NT2/D1 (cell line): ENCODE data around the gene INTS7.

ENCODE experiments used
- DNase-seq: peaks from one replicate; pipeline ENCODE4 v3.0.0-alpha.2; 2011; ENCODE audit warnings: low read depth, low spot score
- H3K27me3 ChIP-seq: 2 replicates; pipeline ENCODE4 v1.6.0; 2011; ENCODE audit warnings: mild to moderate bottlenecking; ENCODE audit not compliant: insufficient read length, insufficient read depth
- H3K36me3 ChIP-seq: 2 replicates; pipeline ENCODE4 v1.6.1; 2011; ENCODE audit warnings: mild to moderate bottlenecking, low read length, mixed read lengths; ENCODE audit not compliant: insufficient read depth, insufficient read length
- H3K4me1 ChIP-seq: 2 replicates; pipeline ENCODE4 v1.5.1; 2011; ENCODE audit not compliant: insufficient read depth, insufficient read length
- H3K4me3 ChIP-seq: 2 replicates; pipeline ENCODE4 v1.5.1; 2011; ENCODE audit warnings: low read depth; ENCODE audit not compliant: insufficient read length
- H3K9ac ChIP-seq: 2 replicates; pipeline ENCODE4 v1.6.0; 2011; ENCODE audit warnings: low read depth; ENCODE audit not compliant: insufficient read length
- H3K9me3 ChIP-seq: 2 replicates; pipeline ENCODE4 v1.5.1; 2011; ENCODE audit warnings: mild to moderate bottlenecking, low read length; ENCODE audit not compliant: insufficient read depth
- SUZ12 ChIP-seq: IDR thresholded peaks from 2 replicates; pipeline ENCODE4 v1.6.1; 2011; ENCODE audit not compliant: insufficient read length, insufficient read depth; ENCODE audit errors: extremely low read depth
- YY1 ChIP-seq: IDR thresholded peaks from 2 replicates; pipeline ENCODE4 v1.6.1; 2011; ENCODE audit not compliant: insufficient read length, insufficient read depth
- ZNF274 ChIP-seq: IDR thresholded peaks from 2 replicates; pipeline ENCODE4 v1.6.1; 2011; ENCODE audit warnings: mild to moderate bottlenecking, low read depth, low read length

Gene INTS7

GRCh38 chr1:212020975-212021374, 14.4 kb downstream of the INTS7 start:
- H3K36me3 ChIP-seq = peaks cover 40% of the 10 kb centered on the region
- peaks cover 29% of the 10 kb centered on the region for H3K9me3 ChIP-seq
- no peak for DNase-seq
- no peak for TF ChIP-seq ZNF274
- no peak for TF ChIP-seq YY1
- no peak for TF ChIP-seq SUZ12
- H3K9ac ChIP-seq = no peak overlapping the region
- no peak overlapping the region for H3K4me3 ChIP-seq
- no peaks in the 10 kb centered on the region for H3K4me1 ChIP-seq
- H3K27me3 ChIP-seq = no peaks in the 10 kb centered on the region

DNA sequence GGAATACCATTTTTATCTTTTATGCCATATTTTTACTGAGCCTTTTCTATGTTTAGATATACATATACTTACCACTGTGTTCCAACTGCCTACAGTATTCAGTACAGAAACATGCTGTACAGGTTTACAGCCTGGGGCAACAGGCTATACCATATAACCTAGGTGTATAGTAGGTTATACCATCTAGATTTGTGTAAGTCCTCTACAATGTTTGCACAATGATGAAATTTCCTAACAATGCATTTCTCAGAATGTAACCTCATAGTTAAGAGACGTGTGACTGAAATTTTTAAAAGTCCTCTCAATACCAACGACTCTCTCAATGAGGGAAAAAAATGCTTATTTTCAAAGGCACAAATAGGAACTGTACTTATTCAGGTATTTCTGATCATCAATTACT, 21.7 kb downstream of the INTS7 start:
- H3K4me3 ChIP-seq = no peak overlapping the region
- no peak for TF ChIP-seq SUZ12
- no peak for TF ChIP-seq YY1
- no peak for TF ChIP-seq ZNF274
- no peaks in the 10 kb centered on the region for H3K4me1 ChIP-seq
- H3K9me3 ChIP-seq = peaks cover 20% of the 10 kb centered on the region
- H3K9ac ChIP-seq = no peak overlapping the region
- peaks cover 59% of the 10 kb centered on the region for H3K36me3 ChIP-seq
- DNase-seq = no peak
- H3K27me3 ChIP-seq = no peaks in the 10 kb centered on the region

DNA sequence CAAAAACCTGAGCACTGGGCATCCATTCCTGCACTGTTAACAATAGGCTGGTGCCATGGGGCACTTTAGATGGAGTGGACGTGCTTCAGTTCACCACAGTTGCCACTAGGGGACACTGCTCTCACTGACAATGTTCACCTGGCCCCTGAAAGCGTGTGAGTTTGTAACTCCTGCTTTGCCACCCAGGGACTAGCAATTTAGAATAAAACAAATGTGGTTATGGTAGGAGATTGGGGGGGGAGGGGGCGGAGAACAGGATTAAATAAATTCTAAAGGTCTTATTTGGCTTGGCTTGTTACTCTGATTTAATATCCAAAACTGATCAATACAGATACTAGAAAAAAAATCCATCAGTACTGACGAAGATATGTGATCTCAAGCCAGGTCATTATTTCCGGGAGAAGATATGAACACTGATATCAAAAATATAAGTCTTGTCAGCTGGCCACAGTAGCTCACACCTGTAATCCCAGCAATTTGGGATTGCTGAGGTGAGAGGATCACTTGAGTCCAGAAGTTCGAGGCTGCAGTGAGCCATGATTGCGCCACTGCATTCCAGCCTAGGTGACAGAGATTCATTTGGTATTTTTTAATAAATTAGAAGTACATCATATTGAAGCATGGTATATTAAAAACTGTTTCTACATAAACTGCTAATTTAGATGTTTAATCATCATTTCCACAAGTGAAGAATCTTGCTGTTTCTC, 23.2 kb downstream of the INTS7 start:
- Histone ChIP-seq H3K4me1 (no peaks in the 10 kb centered on the region), H3K4me3 (no peak overlapping the region), H3K9ac (no peak overlapping the region), H3K27me3 (no peaks in the 10 kb centered on the region), H3K36me3 (peaks cover 70% of the 10 kb centered on the region), H3K9me3 (peaks cover 17% of the 10 kb centered on the region)
- peak; percentile 76 for DNase-seq
- no peak for TF ChIP-seq SUZ12
- TF ChIP-seq ZNF274 = no peak
- no peak for TF ChIP-seq YY1

DNA sequence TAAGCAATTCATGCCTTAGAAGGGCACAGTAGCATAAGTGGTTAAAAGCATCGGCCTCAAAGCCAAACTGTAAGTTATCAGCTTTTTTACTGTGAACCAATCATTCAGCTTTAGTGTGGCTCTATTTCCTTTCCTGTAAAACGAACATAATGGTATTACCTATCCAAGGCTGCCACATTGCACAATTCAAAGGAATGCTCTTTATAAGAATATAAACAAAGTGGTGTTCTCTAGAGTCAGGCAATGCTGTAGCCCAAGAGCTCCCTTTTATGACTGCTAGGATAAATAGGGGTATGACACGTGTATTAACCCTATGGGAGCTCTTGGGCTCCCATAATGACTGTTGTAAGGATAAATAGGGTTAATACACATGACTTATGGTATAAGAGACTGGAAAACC, 25.4 kb downstream of the INTS7 start:
- DNase-seq = no peak
- Histone ChIP-seq H3K36me3 (peaks cover 75% of the 10 kb centered on the region), H3K9ac (no peak overlapping the region), H3K4me3 (no peak overlapping the region), H3K9me3 (peaks cover 5% of the 10 kb centered on the region; the same call in 1 of the 2 replicates), H3K4me1 (no peaks in the 10 kb centered on the region), H3K27me3 (no peaks in the 10 kb centered on the region)
- TF ChIP-seq SUZ12 (no peak), YY1 (no peak), ZNF274 (no peak)

GRCh38 chr1:212009561-212009960, 25.8 kb downstream of the INTS7 start:
- TF ChIP-seq ZNF274 (no peak), SUZ12 (no peak), YY1 (no peak)

GRCh38 chr1:212007886-212008285, 27.5 kb downstream of the INTS7 start:
- Histone ChIP-seq H3K9me3 (no peaks in the 10 kb centered on the region), H3K4me1 (no peaks in the 10 kb centered on the region), H3K4me3 (no peak overlapping the region), H3K36me3 (peaks cover 77% of the 10 kb centered on the region), H3K9ac (no peak overlapping the region), H3K27me3 (no peaks in the 10 kb centered on the region)
- no peak for DNase-seq
- no peak for TF ChIP-seq ZNF274
- TF ChIP-seq YY1 = no peak
- no peak for TF ChIP-seq SUZ12

More at GRCh38 chr1:212009561-212009960, 25.8 kb downstream of the INTS7 start:
- Histone ChIP-seq H3K27me3 (no peaks in the 10 kb centered on the region), H3K9ac (no peak overlapping the region), H3K9me3 (0 out of 2 replicates have a peak, but pooled peaks cover under 1% of the 10 kb centered on the region), H3K4me1 (no peaks in the 10 kb centered on the region), H3K4me3 (no peak overlapping the region), H3K36me3 (peaks cover 79% of the 10 kb centered on the region)
- no peak for DNase-seq

- H3K4me3 ChIP-seq = no peak overlapping the region
- DNase-seq = no peak
- no peak for TF ChIP-seq YY1
- TF ChIP-seq ZNF274 = no peak
- TF ChIP-seq SUZ12 = no peak
- no peaks in the 10 kb centered on the region for H3K9me3 ChIP-seq
- no peak overlapping the region for H3K9ac ChIP-seq
- no peaks in the 10 kb centered on the region for H3K4me1 ChIP-seq
- no peaks in the 10 kb centered on the region for H3K27me3 ChIP-seq
- H3K36me3 ChIP-seq = peaks cover 74% of the 10 kb centered on the region
These were observed 28.2 kb downstream of the INTS7 start for GRCh38 chr1:212007178-212007577.
